GM12878 (cell line): ENCODE data around the gene DBR1. TPM values are rescaled to one million over a fixed set of nuclear protein-coding genes. Genes with fewer than 3 reads are reported as not detected.

ENCODE experiments used
- BRCA1 ChIP-seq: IDR thresholded peaks from 2 replicates; pipeline ENCODE4 v1.6.1; 2011; ENCODE audit warnings: low read depth, low read length, improper control_type of control experiment
- NFIC ChIP-seq: IDR thresholded peaks from 2 replicates; pipeline ENCODE4 v1.6.1; 2012; ENCODE audit warnings: low read depth, mild to moderate bottlenecking, inconsistent platforms, low read length, moderate library complexity
- NR2C2 ChIP-seq: IDR thresholded peaks from 2 replicates; pipeline ENCODE4 v1.6.1; 2011; ENCODE audit warnings: borderline replicate concordance, low read depth; ENCODE audit not compliant: control insufficient read depth, insufficient read length
- POLR2AphosphoS2 ChIP-seq: IDR thresholded peaks from 2 replicates; pipeline ENCODE4 v1.6.1; 2011; ENCODE audit warnings: low read depth, mild to moderate bottlenecking, low read length, improper control_type of control experiment, moderate library complexity
- polyA plus RNA-seq, 11 experiments: library from polyadenylated mRNA; depleted of rRNA in 4 of 11; unstranded in 6 of 11; stranded (reverse) in 5 of 11; fragments of >200 nt; fragmentation: Nextera tagmentation in 4 of 11; fragmentation: Illumina TruSeq in 1 of 11; extraction: Ambion mirVana in 4 of 11; extraction: Trizol in 1 of 11; gene quantifications; 1 replicate in 1 of 11; 2 replicates in 10 of 11; pipeline versions ENCODE4 v1.2.1 to v1.2.3, GENCODE V29; 2011 to 2016; ENCODE audit warnings: inconsistent platforms in 2 of 11, missing spikeins in 2 of 11, low read depth in 1 of 11
- total RNA-seq, 4 experiments: library from RNA; depleted of rRNA in 3 of 4; stranded (reverse); fragments of >200 nt in 3 of 4; fragmentation: Illumina TruSeq in 1 of 4; extraction: Trizol in 1 of 4; gene quantifications; 2 replicates each; pipeline versions ENCODE4 v1.2.1 to v1.2.3, GENCODE V29; 2013 to 2021
- TF ChIP-seq, protein P1 (sequence below): fragments of 150-350 bp; IDR thresholded peaks from 2 replicates; pipeline ENCODE4 v1.6.1; 2014; ENCODE audit warnings: mild to moderate bottlenecking, low read depth, low read length

Gene DBR1
- total and polyA plus RNA-seq, 10 of the 15 experiments (the other 5 are each of a cell fraction or from before 2014, with no cell fraction given) = 4.1 to 17.3 (median 15.8) TPM

DNA sequence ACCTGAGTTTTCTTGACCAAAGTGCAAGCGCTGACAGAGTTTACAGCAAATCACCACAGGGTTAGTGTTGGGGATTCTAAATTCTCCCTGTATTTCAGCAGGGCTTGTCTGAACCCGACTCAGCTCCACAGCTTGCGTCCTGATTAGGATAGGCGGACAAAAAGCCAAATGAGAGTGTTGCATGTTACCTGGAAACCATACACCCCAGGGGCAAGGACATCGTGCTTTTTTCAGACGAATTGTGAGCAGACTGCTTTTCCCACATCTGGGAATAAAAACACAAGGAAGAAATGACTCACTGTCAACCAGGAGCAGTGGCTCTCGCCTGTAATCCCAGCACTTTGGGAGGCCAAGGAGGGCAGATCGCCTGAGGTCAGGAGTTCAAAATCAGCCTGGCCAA, 62.4 kb downstream of the DBR1 start (continued):
- TF ChIP-seq, protein P1, sequence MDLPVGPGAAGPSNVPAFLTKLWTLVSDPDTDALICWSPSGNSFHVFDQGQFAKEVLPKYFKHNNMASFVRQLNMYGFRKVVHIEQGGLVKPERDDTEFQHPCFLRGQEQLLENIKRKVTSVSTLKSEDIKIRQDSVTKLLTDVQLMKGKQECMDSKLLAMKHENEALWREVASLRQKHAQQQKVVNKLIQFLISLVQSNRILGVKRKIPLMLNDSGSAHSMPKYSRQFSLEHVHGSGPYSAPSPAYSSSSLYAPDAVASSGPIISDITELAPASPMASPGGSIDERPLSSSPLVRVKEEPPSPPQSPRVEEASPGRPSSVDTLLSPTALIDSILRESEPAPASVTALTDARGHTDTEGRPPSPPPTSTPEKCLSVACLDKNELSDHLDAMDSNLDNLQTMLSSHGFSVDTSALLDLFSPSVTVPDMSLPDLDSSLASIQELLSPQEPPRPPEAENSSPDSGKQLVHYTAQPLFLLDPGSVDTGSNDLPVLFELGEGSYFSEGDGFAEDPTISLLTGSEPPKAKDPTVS = no peak
- TF ChIP-seq NR2C2 = no peak
- no peak for TF ChIP-seq BRCA1
- no peak for TF ChIP-seq NFIC
- no peak for TF ChIP-seq POLR2AphosphoS2

Other genes with a start within 250 kb of the DBR1 start
- gene CLDN18, start 164.8 kb downstream of the DBR1 start, total RNA-seq (2014; rRNA removed) = 0.11 and 0.22 TPM in 2 replicates
- 0.18 TPM in 2 replicates for gene CLDN18, start 164.8 kb downstream of the DBR1 start, total RNA-seq (2014; rRNA removed; fragmentation: Illumina TruSeq; extraction: Trizol)
- gene CLDN18, start 164.8 kb downstream of the DBR1 start, total RNA-seq (2021) = 0.26 and 0.32 TPM in 2 replicates
- 0.18 and 0.23 TPM in 2 replicates for gene CLDN18, start 164.8 kb downstream of the DBR1 start, polyA plus RNA-seq (2011; rRNA removed)
- 0.13 and 0.21 TPM in 2 replicates for gene CLDN18, start 164.8 kb downstream of the DBR1 start, polyA plus RNA-seq (2014; fragmentation: Illumina TruSeq; extraction: Trizol)
- under 1 TPM; 0.05 to 0.09 TPM for gene CLDN18, start 164.8 kb downstream of the DBR1 start, polyA plus RNA-seq (2014; fragmentation: Nextera tagmentation; extraction: Ambion mirVana)
- 0.04 and 0.18 TPM in 2 replicates for gene CLDN18, start 164.8 kb downstream of the DBR1 start, polyA plus RNA-seq (2014; rRNA removed)
- gene CLDN18, start 164.8 kb downstream of the DBR1 start, polyA plus RNA-seq (2016; fragmentation: Nextera tagmentation; extraction: Ambion mirVana) = under 1 TPM in 1 of 2 experiments, not detected in 1; 0.28 TPM
- not detected in 2 replicates for gene DZIP1L, start 59.3 kb downstream of the DBR1 start, total RNA-seq (2014; rRNA removed)
- gene DZIP1L, start 59.3 kb downstream of the DBR1 start, total RNA-seq (2014; rRNA removed; fragmentation: Illumina TruSeq; extraction: Trizol) = not detected in 2 replicates
- gene DZIP1L, start 59.3 kb downstream of the DBR1 start, total RNA-seq (2021) = not detected in 2 replicates
- gene DZIP1L, start 59.3 kb downstream of the DBR1 start, polyA plus RNA-seq (2011; rRNA removed) = not detected in 2 replicates
- not detected in 2 replicates for gene DZIP1L, start 59.3 kb downstream of the DBR1 start, polyA plus RNA-seq (2014; fragmentation: Illumina TruSeq; extraction: Trizol)
- not detected for gene DZIP1L, start 59.3 kb downstream of the DBR1 start, polyA plus RNA-seq (2014; fragmentation: Nextera tagmentation; extraction: Ambion mirVana)
- gene DZIP1L, start 59.3 kb downstream of the DBR1 start, polyA plus RNA-seq (2014; rRNA removed) = not detected in 2 replicates
- gene DZIP1L, start 59.3 kb downstream of the DBR1 start, polyA plus RNA-seq (2016; fragmentation: Nextera tagmentation; extraction: Ambion mirVana) = not detected
- gene A4GNT, start 42.5 kb downstream of the DBR1 start, total RNA-seq (2014; rRNA removed) = not detected in 2 replicates
- not detected in 2 replicates for gene A4GNT, start 42.5 kb downstream of the DBR1 start, total RNA-seq (2014; rRNA removed; fragmentation: Illumina TruSeq; extraction: Trizol)
- gene A4GNT, start 42.5 kb downstream of the DBR1 start, total RNA-seq (2021) = not detected in 2 replicates
- gene A4GNT, start 42.5 kb downstream of the DBR1 start, polyA plus RNA-seq (2011; rRNA removed) = not detected in 2 replicates
- gene A4GNT, start 42.5 kb downstream of the DBR1 start, polyA plus RNA-seq (2014; fragmentation: Illumina TruSeq; extraction: Trizol) = not detected in 2 replicates
- not detected for gene A4GNT, start 42.5 kb downstream of the DBR1 start, polyA plus RNA-seq (2014; fragmentation: Nextera tagmentation; extraction: Ambion mirVana)
- gene A4GNT, start 42.5 kb downstream of the DBR1 start, polyA plus RNA-seq (2014; rRNA removed) = not detected in 2 replicates
- gene A4GNT, start 42.5 kb downstream of the DBR1 start, polyA plus RNA-seq (2016; fragmentation: Nextera tagmentation; extraction: Ambion mirVana) = not detected
- gene ARMC8, start 12.4 kb upstream of the DBR1 start, total RNA-seq (2014; rRNA removed) = 44.5 and 47.6 TPM in 2 replicates
- 40.1 and 40.3 TPM in 2 replicates for gene ARMC8, start 12.4 kb upstream of the DBR1 start, total RNA-seq (2014; rRNA removed; fragmentation: Illumina TruSeq; extraction: Trizol)
- gene ARMC8, start 12.4 kb upstream of the DBR1 start, total RNA-seq (2021) = 36.4 and 37.0 TPM in 2 replicates
- gene ARMC8, start 12.4 kb upstream of the DBR1 start, polyA plus RNA-seq (2011; rRNA removed) = 66.1 and 93.4 TPM in 2 replicates
- gene ARMC8, start 12.4 kb upstream of the DBR1 start, polyA plus RNA-seq (2014; fragmentation: Illumina TruSeq; extraction: Trizol) = 43.1 and 53.5 TPM in 2 replicates
- gene ARMC8, start 12.4 kb upstream of the DBR1 start, polyA plus RNA-seq (2014; fragmentation: Nextera tagmentation; extraction: Ambion mirVana) = 10 to 100 TPM; 40.3 to 48.4 TPM
- gene ARMC8, start 12.4 kb upstream of the DBR1 start, polyA plus RNA-seq (2014; rRNA removed) = 25.3 and 29.8 TPM in 2 replicates
- gene ARMC8, start 12.4 kb upstream of the DBR1 start, polyA plus RNA-seq (2016; fragmentation: Nextera tagmentation; extraction: Ambion mirVana) = 10 to 100 TPM; 52.9 to 61.5 TPM
- gene NME9, start 154.9 kb upstream of the DBR1 start, total RNA-seq (2014; rRNA removed) = 0.33 TPM in 1 of 2 replicates, not detected in the other
- gene NME9, start 154.9 kb upstream of the DBR1 start, total RNA-seq (2014; rRNA removed; fragmentation: Illumina TruSeq; extraction: Trizol) = not detected in 2 replicates
- not detected in 2 replicates for gene NME9, start 154.9 kb upstream of the DBR1 start, total RNA-seq (2021)
- gene NME9, start 154.9 kb upstream of the DBR1 start, polyA plus RNA-seq (2011; rRNA removed) = not detected in 2 replicates
- gene NME9, start 154.9 kb upstream of the DBR1 start, polyA plus RNA-seq (2014; fragmentation: Illumina TruSeq; extraction: Trizol) = not detected in 2 replicates
- gene NME9, start 154.9 kb upstream of the DBR1 start, polyA plus RNA-seq (2014; fragmentation: Nextera tagmentation; extraction: Ambion mirVana) = under 1 TPM; 0.09 to 0.26 TPM
- gene NME9, start 154.9 kb upstream of the DBR1 start, polyA plus RNA-seq (2014; rRNA removed) = 0.08 TPM in 1 of 2 replicates, not detected in the other
- gene NME9, start 154.9 kb upstream of the DBR1 start, polyA plus RNA-seq (2016; fragmentation: Nextera tagmentation; extraction: Ambion mirVana) = under 1 TPM; 0.18 to 0.68 TPM
- 0.23 TPM in 1 of 2 replicates, not detected in the other for gene MRAS, start 173.7 kb upstream of the DBR1 start, total RNA-seq (2014; rRNA removed)
- not detected in 2 replicates for gene MRAS, start 173.7 kb upstream of the DBR1 start, total RNA-seq (2014; rRNA removed; fragmentation: Illumina TruSeq; extraction: Trizol)
- gene MRAS, start 173.7 kb upstream of the DBR1 start, total RNA-seq (2021) = 0.44 and 0.45 TPM in 2 replicates
- 0.11 TPM in 1 of 2 replicates, not detected in the other for gene MRAS, start 173.7 kb upstream of the DBR1 start, polyA plus RNA-seq (2011; rRNA removed)
- gene MRAS, start 173.7 kb upstream of the DBR1 start, polyA plus RNA-seq (2014; fragmentation: Illumina TruSeq; extraction: Trizol) = 0.01 TPM in 1 of 2 replicates, not detected in the other
- not detected for gene MRAS, start 173.7 kb upstream of the DBR1 start, polyA plus RNA-seq (2014; fragmentation: Nextera tagmentation; extraction: Ambion mirVana)
- not detected in 2 replicates for gene MRAS, start 173.7 kb upstream of the DBR1 start, polyA plus RNA-seq (2014; rRNA removed)
- gene MRAS, start 173.7 kb upstream of the DBR1 start, polyA plus RNA-seq (2016; fragmentation: Nextera tagmentation; extraction: Ambion mirVana) = not detected